ENCODE data around the gene NEDD4L. TPM values are rescaled to one million over a fixed set of nuclear protein-coding genes. Genes with fewer than 3 reads are reported as not detected.

Gene NEDD4L
- total RNA-seq, 2 experiments from 2014 or later: 3.2 to 3.3 TPM

DNA sequence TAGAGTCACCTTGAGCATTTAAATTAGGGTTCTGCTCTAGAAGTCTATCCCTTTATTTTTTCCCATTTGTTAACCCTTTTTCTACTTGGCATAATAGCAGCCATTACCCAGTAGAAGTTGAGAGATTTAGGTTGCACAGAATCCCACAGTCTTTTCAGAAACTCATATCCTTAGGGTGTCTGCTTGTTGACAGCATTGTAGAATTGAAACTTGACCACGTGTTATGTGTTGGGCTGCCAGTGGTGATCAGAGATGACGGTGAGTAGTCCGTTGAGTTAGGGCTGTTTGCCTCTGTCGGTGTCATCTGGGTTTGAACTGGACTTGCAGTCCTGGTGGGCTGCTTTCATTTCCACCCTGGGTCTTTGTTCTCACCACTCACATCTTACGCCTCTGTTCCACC is 114.4 kb downstream of the NEDD4L start:
- intact Hi-C loops (cut with micrococcal nuclease; ENCODE audit: unreplicated experiment): no loop called here
- no TSS peak for BruUV-seq (replicated peaks)
- no peak overlapping the region for H3K4me2 ChIP-seq (ENCODE audit: low read length)
- ChIA-PET POLR2A (no interaction called here), CTCF (ENCODE audit: unreplicated experiment) (no interaction called here)
- TF ChIP-seq, protein P1, sequence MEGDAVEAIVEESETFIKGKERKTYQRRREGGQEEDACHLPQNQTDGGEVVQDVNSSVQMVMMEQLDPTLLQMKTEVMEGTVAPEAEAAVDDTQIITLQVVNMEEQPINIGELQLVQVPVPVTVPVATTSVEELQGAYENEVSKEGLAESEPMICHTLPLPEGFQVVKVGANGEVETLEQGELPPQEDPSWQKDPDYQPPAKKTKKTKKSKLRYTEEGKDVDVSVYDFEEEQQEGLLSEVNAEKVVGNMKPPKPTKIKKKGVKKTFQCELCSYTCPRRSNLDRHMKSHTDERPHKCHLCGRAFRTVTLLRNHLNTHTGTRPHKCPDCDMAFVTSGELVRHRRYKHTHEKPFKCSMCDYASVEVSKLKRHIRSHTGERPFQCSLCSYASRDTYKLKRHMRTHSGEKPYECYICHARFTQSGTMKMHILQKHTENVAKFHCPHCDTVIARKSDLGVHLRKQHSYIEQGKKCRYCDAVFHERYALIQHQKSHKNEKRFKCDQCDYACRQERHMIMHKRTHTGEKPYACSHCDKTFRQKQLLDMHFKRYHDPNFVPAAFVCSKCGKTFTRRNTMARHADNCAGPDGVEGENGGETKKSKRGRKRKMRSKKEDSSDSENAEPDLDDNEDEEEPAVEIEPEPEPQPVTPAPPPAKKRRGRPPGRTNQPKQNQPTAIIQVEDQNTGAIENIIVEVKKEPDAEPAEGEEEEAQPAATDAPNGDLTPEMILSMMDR (conservative IDR thresholded peaks at IDR 0.05; ENCODE audit: low read length): no peak
- no peak for TF ChIP-seq EZH2phosphoT487 (IDR thresholded peaks at IDR 0.05; ENCODE audit: borderline replicate concordance, low read depth, low read length)
- H3K27ac ChIP-seq (ENCODE audit: low read depth, low read length, poor library complexity, severe bottlenecking): no peak overlapping the region
- H3K79me2 ChIP-seq (ENCODE audit: insufficient read depth, low read depth, low read length): no peaks in the 10 kb centered on the region
- H3K4me3 ChIP-seq (ENCODE audit: low read depth, low read length, poor library complexity, severe bottlenecking): no peak overlapping the region
- no peaks in the 10 kb centered on the region for H3K36me3 ChIP-seq (ENCODE audit: insufficient read depth, low read length)
- H3K9me3 ChIP-seq (ENCODE audit: low read length): no peaks in the 10 kb centered on the region
- no peaks in the 10 kb centered on the region for H4K20me1 ChIP-seq (ENCODE audit: insufficient read depth, low read length)
- no peaks in the 10 kb centered on the region for H3K4me1 ChIP-seq (ENCODE audit: insufficient read depth, low read length, poor library complexity, severe bottlenecking)
- no peaks in the 10 kb centered on the region for H3K9me2 ChIP-seq (ENCODE audit: insufficient read depth, low read length)
- no peak for DNase-seq (ENCODE audit: low spot score)
- no peak overlapping the region for H2AFZ ChIP-seq (ENCODE audit: low read length)

DNA sequence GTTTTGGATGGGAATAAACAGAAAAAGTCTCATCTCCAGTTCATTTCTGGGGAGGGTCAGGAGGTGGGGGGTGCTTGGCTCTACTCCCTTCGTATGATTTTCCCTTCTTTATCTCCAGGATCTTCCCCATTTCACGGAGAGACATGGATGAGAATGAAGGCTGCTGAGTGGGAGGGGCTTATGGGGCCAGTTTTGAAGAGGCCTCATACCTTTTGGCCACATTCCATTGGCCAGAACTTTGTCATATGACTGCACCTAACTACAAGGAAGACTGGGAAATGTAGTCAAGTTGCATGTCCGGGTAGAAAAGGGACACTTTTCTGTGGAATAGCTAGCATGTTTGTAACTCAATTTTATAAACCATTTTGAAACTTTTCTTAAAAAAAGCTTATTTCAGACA is 117.6 kb downstream of the NEDD4L start:
- no TSS peak for BruUV-seq (replicated peaks)
- CTCF ChIA-PET (ENCODE audit: unreplicated experiment): no interaction called here
- Histone ChIP-seq H3K79me2 (ENCODE audit: insufficient read depth, low read depth, low read length) (no peaks in the 10 kb centered on the region), H2AFZ (ENCODE audit: low read length) (no peak overlapping the region), H3K27ac (ENCODE audit: low read depth, low read length, poor library complexity, severe bottlenecking) (no peak overlapping the region), H3K9me2 (ENCODE audit: insufficient read depth, low read length) (no peaks in the 10 kb centered on the region), H3K36me3 (ENCODE audit: insufficient read depth, low read length) (no peaks in the 10 kb centered on the region), H3K4me3 (ENCODE audit: low read depth, low read length, poor library complexity, severe bottlenecking) (no peak overlapping the region), H4K20me1 (ENCODE audit: insufficient read depth, low read length) (no peaks in the 10 kb centered on the region), H3K4me2 (ENCODE audit: low read length) (no peak overlapping the region), H3K9me3 (ENCODE audit: low read length) (no peaks in the 10 kb centered on the region), H3K4me1 (ENCODE audit: insufficient read depth, low read length, poor library complexity, severe bottlenecking) (no peaks in the 10 kb centered on the region)
- POLR2A ChIA-PET: no interaction called here
- intact Hi-C loops (cut with micrococcal nuclease; ENCODE audit: unreplicated experiment): no loop called here
- no peak for DNase-seq (ENCODE audit: low spot score)
- TF ChIP-seq, protein P1 (conservative IDR thresholded peaks at IDR 0.05; ENCODE audit: low read length): no peak
- TF ChIP-seq EZH2phosphoT487 (IDR thresholded peaks at IDR 0.05; ENCODE audit: borderline replicate concordance, low read depth, low read length): no peak

DNA sequence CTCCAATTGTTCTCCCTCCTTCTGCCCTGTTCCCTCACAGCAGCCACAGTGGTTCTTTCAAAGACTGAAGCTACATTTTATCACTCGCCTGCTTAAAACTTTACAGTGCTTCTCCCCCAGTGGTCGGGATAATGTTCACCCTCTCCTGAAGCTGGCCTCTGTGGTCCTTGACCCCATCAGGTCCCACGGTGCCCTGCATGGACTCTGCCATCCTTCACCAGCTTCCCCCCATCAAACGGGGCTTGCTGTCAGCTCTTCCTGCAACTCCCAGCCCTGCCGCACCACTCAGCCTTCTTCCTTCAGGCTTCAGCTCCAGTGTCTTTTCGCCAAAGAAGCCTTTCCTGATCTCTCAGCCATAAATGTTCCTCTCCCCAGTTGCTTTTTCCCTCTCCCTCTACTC is 118.1 kb downstream of the NEDD4L start:
- no TSS peak for BruUV-seq (replicated peaks)
- Histone ChIP-seq H3K4me3 (ENCODE audit: low read depth, low read length, poor library complexity, severe bottlenecking) (no peak overlapping the region), H3K79me2 (ENCODE audit: insufficient read depth, low read depth, low read length) (no peaks in the 10 kb centered on the region), H4K20me1 (ENCODE audit: insufficient read depth, low read length) (no peaks in the 10 kb centered on the region), H3K4me1 (ENCODE audit: insufficient read depth, low read length, poor library complexity, severe bottlenecking) (no peaks in the 10 kb centered on the region), H3K9me3 (ENCODE audit: low read length) (no peaks in the 10 kb centered on the region), H3K9me2 (ENCODE audit: insufficient read depth, low read length) (no peaks in the 10 kb centered on the region), H3K27ac (ENCODE audit: low read depth, low read length, poor library complexity, severe bottlenecking) (no peak overlapping the region), H3K36me3 (ENCODE audit: insufficient read depth, low read length) (no peaks in the 10 kb centered on the region), H2AFZ (ENCODE audit: low read length) (no peak overlapping the region), H3K4me2 (ENCODE audit: low read length) (no peak overlapping the region)
- intact Hi-C loops (cut with micrococcal nuclease; ENCODE audit: unreplicated experiment): no loop called here
- DNase-seq (ENCODE audit: low spot score): no peak
- CTCF ChIA-PET (ENCODE audit: unreplicated experiment): no interaction called here
- POLR2A ChIA-PET: no interaction called here
- TF ChIP-seq, protein P1 (conservative IDR thresholded peaks at IDR 0.05; ENCODE audit: low read length): no peak
- no peak for TF ChIP-seq EZH2phosphoT487 (IDR thresholded peaks at IDR 0.05; ENCODE audit: borderline replicate concordance, low read depth, low read length)

All from OCI-LY7 (cell line).